Placental pericyte (primary cell): ENCODE data around the gene SLC52A3. TPM values are rescaled to one million over a fixed set of nuclear protein-coding genes. Genes with fewer than 3 reads are reported as not detected.

Experiments
- total RNA-seq: library from RNA; depleted of rRNA; stranded (reverse); fragments of >200 nt; gene quantifications from 2 replicates; pipeline ENCODE4 v1.2.3, GENCODE V29; 2012

The SLC52A3 gene
- not detected in 2 replicates for total RNA-seq

GRCh38 chr20:768426-768978 lies at the start of gene SLC52A3:
TSS of gene SLC52A3 (minus strand) at chr20:768500. CDS start at chr20:765774, 2,726 bp downstream.

Other genes with a start within 250 kb of the SLC52A3 start
- gene CSNK2A1, start 224.7 kb downstream of the SLC52A3 start, total RNA-seq = 111 and 156 TPM in 2 replicates
- not detected in 2 replicates for gene TCF15, start 158.2 kb downstream of the SLC52A3 start, total RNA-seq
- gene SRXN1, start 115.3 kb downstream of the SLC52A3 start, total RNA-seq = 47.9 and 75.0 TPM in 2 replicates
- gene SCRT2, start 92.7 kb downstream of the SLC52A3 start, total RNA-seq = not detected in 2 replicates
- gene FAM110A, start 65.2 kb upstream of the SLC52A3 start, total RNA-seq = 1.5 and 7.2 TPM in 2 replicates
- gene ANGPT4, start 147.8 kb upstream of the SLC52A3 start, total RNA-seq = not detected in 2 replicates
- gene RSPO4, start 233.8 kb upstream of the SLC52A3 start, total RNA-seq = not detected in 2 replicates